Fibroblast of the aortic adventitia (primary cell): ENCODE results near the gene CNTN5. TPM values are rescaled to one million over a fixed set of nuclear protein-coding genes. Genes with fewer than 3 reads are reported as not detected.

Experiments used
- DNase-seq: peaks from one replicate; pipeline ENCODE4 v3.0.0-alpha.2; 2010; ENCODE audit warnings: low read depth
- H3K4me3 ChIP-seq: 2 replicates; pipeline ENCODE4 v1.5.1; 2011; ENCODE audit warnings: low read depth, mild to moderate bottlenecking, control low read depth, low read length, moderate library complexity
- total RNA-seq: library from RNA; depleted of rRNA; stranded (reverse); fragments of >200 nt; gene quantifications from 2 replicates; pipeline ENCODE4 v1.2.3, GENCODE V29; 2012; ENCODE audit warnings: low replicate concordance
- TF ChIP-seq, protein P1 (sequence below): IDR thresholded peaks from 2 replicates; pipeline ENCODE4 v1.5.1; 2011; ENCODE audit warnings: mild to moderate bottlenecking, low read length, control low read depth, inconsistent platforms; ENCODE audit not compliant: insufficient read depth

CNTN5 gene
- total RNA-seq, 1 donor: 0.90 TPM

DNA sequence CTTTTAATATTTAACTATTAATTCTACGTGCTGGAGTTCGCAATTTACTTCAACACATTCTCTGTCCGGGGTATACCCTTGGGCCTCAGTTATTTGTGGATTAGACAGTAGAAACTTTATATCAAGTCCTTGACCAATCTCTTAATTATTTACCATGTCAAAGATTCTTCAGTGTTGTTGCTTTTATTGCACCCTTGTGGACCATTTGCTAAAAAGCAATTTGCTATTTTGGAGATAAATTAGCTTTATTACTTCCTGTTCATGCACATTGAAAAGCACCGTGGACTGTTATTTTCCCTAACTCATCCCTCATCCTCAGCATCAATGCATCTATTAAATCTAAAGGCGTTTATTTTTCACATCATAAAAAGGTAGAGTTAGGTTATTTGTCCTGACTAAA, 609.9 kb downstream of the CNTN5 start:
- H3K4me3 ChIP-seq: no peak overlapping the region
- no peak for DNase-seq
- TF ChIP-seq, protein P1, sequence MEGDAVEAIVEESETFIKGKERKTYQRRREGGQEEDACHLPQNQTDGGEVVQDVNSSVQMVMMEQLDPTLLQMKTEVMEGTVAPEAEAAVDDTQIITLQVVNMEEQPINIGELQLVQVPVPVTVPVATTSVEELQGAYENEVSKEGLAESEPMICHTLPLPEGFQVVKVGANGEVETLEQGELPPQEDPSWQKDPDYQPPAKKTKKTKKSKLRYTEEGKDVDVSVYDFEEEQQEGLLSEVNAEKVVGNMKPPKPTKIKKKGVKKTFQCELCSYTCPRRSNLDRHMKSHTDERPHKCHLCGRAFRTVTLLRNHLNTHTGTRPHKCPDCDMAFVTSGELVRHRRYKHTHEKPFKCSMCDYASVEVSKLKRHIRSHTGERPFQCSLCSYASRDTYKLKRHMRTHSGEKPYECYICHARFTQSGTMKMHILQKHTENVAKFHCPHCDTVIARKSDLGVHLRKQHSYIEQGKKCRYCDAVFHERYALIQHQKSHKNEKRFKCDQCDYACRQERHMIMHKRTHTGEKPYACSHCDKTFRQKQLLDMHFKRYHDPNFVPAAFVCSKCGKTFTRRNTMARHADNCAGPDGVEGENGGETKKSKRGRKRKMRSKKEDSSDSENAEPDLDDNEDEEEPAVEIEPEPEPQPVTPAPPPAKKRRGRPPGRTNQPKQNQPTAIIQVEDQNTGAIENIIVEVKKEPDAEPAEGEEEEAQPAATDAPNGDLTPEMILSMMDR: no peak

DNA sequence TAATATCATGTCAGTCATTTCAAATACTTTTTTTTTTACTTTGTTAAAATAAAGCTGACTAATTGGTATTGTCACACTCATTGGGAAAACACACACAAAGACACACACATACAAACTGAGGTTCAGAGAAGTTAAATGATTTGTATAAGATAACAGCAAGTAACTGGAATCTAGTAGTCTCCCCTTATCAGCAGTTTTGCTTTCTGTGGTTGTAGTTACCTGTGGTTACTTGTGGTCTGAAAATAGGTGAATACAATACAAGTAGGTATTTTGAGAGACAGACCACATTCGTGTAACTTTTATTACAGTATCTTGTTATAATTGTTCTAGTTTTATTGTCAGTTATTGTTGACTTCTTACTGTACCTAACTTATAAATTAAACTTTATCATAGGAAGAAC, 610.9 kb downstream of the CNTN5 start:
- TF ChIP-seq, protein P1: no peak
- H3K4me3 ChIP-seq: no peak overlapping the region
- DNase-seq: no peak

DNA sequence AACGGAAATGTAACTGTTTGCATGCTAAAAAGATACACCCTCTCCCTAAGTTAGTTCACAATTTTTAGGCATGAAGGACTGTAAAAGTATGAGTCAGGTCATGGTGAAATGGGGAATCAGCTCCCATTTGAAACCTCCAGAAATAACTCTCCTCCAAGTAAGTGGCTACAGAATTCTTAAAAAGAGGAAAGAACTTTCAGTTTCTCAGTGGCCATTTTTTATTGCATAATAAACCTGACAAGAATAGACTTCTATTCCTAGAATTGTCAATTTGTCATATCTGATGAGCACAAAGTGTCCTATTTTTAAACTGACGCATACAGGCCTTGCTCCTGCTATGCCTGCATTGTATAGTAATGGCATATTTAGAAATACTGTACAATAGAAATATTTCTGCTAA, 612.2 kb downstream of the CNTN5 start:
- DNase-seq: no peak
- no peak overlapping the region for H3K4me3 ChIP-seq
- TF ChIP-seq, protein P1: no peak

DNA sequence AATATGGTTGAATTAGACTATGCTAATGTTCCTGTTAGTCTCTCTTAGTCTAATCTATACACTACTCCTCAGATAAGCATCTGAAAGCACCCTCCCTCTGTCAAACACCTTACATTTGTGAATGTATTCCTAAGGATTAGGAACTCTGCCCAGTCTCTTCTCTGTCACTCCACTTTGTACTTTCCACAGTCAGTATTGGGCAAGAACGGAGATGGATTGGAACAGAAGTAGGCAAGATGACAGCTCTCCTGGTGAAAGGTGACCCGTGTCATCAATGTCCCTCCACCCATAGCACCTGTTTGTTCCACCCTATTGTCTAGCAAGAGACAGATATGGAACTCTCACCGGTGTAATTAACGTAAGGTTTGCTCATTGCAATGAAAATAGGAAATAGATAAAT, 613.8 kb downstream of the CNTN5 start:
- TF ChIP-seq, protein P1: no peak
- no peak overlapping the region for H3K4me3 ChIP-seq
- no peak for DNase-seq

DNA sequence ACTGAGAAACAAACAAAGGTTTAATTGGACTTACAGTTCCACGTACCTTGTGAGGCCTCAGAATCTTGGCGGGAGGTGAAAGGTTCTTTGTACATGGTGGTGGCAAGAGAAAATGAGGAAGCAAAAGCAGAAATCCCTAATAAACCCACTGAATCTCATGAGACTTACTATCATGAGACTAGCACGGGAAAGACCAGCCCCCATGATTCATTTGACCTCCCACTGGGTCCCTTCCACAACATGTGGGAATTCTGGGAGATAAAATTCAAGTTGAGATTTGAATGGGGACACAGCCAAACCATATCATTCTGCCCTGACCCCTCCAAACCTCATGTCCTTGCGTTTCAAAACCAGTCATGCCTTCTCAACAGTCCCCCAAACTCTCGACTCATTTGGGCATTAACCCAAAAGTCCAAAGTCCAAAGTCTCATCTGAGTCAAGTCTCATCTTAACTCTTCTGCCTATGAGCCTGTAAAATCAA, 617.4 kb downstream of the CNTN5 start:
- no peak for DNase-seq
- no peak overlapping the region for H3K4me3 ChIP-seq
- TF ChIP-seq, protein P1: no peak

DNA sequence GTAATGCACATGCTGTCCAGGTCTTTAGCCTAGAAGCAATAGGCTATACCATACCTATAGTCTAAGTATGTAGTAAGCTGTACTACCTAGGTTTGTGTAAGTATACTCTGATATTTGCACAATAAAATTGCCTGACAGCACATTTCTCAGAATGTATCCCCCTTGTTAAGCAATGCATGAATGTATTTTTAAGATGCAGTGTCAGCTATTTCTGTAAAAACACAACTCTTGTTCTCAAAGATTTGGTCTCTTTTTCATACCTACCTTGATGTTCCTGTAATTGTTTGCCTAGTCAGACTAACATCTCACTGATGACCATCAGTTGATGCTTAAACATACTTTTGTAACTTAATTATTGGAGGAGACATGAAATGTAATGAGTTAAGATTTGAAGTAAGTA, 619.9 kb downstream of the CNTN5 start:
- no peak for DNase-seq
- TF ChIP-seq, protein P1: no peak
- H3K4me3 ChIP-seq: no peak overlapping the region

DNA sequence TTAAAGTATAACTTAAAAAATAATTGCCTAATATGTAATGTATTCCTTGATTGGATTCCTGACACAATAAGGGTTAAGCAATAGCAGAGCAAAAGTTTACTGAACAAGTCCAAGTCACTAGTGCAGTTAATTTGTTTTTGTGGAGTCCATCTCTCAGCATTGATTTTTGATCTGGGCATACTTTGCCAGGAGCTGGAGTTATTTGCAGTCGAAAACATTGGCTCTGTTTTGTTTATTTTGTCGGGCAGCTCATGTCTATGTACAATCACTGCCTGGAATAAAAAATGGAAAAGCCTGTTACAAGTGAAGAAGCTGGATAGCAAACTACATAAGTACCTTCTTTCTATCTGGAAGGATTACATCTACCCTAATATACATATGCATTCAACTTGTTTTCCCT, 625.2 kb downstream of the CNTN5 start:
- H3K4me3 ChIP-seq: no peak overlapping the region
- TF ChIP-seq, protein P1: no peak
- no peak for DNase-seq
